Panc1 (cell line): ENCODE results near the gene CHCHD6. TPM values are rescaled to one million over a fixed set of nuclear protein-coding genes. Genes with fewer than 3 reads are reported as not detected.

Source experiments
- ATAC-seq: fragments of 200-7000 bp; cut with Tn5 transposase; 2 replicates; pipeline ENCODE4 v1.9.1; 2020; ENCODE audit warnings: mild to moderate bottlenecking, moderate library complexity
- BruUV-seq: library from RNA; stranded (reverse); fragments of 400-500 nt; replicated peaks from 2 replicates; lab custom pipeline; 2021; lab: Mats Ljungman, UMichigan
- CTCF ChIA-PET: fragments of 300-600 bp; sonication (Branson Sonifier 250); formaldehyde crosslinking; loops from one replicate; lab custom pipeline; 2022; ENCODE audit warnings: antibody characterized with exemption; lab: Charles Lee
- POLR2A ChIA-PET: fragments of 300-600 bp; sonication (Branson Sonifier 250); formaldehyde crosslinking; loops from one replicate; lab custom pipeline; 2022; ENCODE audit warnings: antibody characterized with exemption; lab: Charles Lee
- DNase-seq: peaks from one replicate; pipeline ENCODE4 v3.0.0-alpha.2; 2010; ENCODE audit warnings: low read depth, low spot score
- H3K27ac ChIP-seq: 2 replicates; pipeline ENCODE4 v1.5.1; 2011; ENCODE audit warnings: mild to moderate bottlenecking, low read length, inconsistent platforms
- H3K27me3 ChIP-seq: fragments of 200-500 bp; sonication (Bioruptor generic); 2 replicates; pipeline ENCODE4 v1.6.0; 2014; ENCODE audit warnings: low read length, inconsistent platforms; ENCODE audit not compliant: control insufficient read depth, insufficient read depth
- H3K36me3 ChIP-seq: fragments of 200-500 bp; sonication (Bioruptor generic); 2 replicates; pipeline ENCODE4 v1.5.1; 2014; ENCODE audit warnings: inconsistent platforms, mild to moderate bottlenecking, low read length, moderate library complexity; ENCODE audit not compliant: control insufficient read depth, insufficient read depth
- H3K4me1 ChIP-seq: 2 replicates; pipeline ENCODE4 v1.5.1; 2011; ENCODE audit warnings: inconsistent platforms, mild to moderate bottlenecking, low read length, moderate library complexity; ENCODE audit not compliant: control insufficient read depth, insufficient read depth
- H3K4me3 ChIP-seq, 2 experiments: 2 replicates each; pipeline ENCODE4 v1.5.1; 2011 to 2012; ENCODE audit warnings: low read depth in 2 of 2, low read length in 2 of 2, mild to moderate bottlenecking in 2 of 2, inconsistent platforms in 1 of 2, moderate library complexity in 1 of 2
- H3K9me3 ChIP-seq: fragments of 200-500 bp; sonication (Bioruptor generic); 2 replicates; pipeline ENCODE4 v1.5.1; 2014; ENCODE audit warnings: low read depth, mild to moderate bottlenecking, inconsistent platforms, low read length, moderate library complexity; ENCODE audit not compliant: control insufficient read depth, insufficient read depth
- CTCF ChIP-seq: fragments of 450-650 bp; IDR thresholded peaks from 2 replicates; pipeline ENCODE4 v1.5.1; 2017; ENCODE audit warnings: mild to moderate bottlenecking
- POLR2AphosphoS5 ChIP-seq: IDR thresholded peaks from 2 replicates; pipeline ENCODE4 v1.6.1; 2012; ENCODE audit warnings: mild to moderate bottlenecking, low read depth, low read length, moderate library complexity
- REST ChIP-seq, 2 experiments: IDR thresholded peaks; 2 replicates each; pipeline ENCODE4 v1.6.1; 2011 to 2012; ENCODE audit warnings: low read depth in 2 of 2, control low read depth in 1 of 2, low read length in 1 of 2, mild to moderate bottlenecking in 1 of 2, moderate library complexity in 1 of 2; ENCODE audit not compliant: insufficient read depth in 1 of 2
- SIN3A ChIP-seq: IDR thresholded peaks from 2 replicates; pipeline ENCODE4 v1.6.1; 2012; ENCODE audit warnings: low read depth, mild to moderate bottlenecking, low read length, moderate library complexity, borderline replicate concordance; ENCODE audit not compliant: insufficient read depth
- TCF7L2 ChIP-seq: IDR thresholded peaks from 2 replicates; pipeline ENCODE4 v1.6.1; 2011; ENCODE audit warnings: mild to moderate bottlenecking, low read depth, low read length, inconsistent platforms
- in situ Hi-C: cut with HindIII; loops from 2 replicates; pipeline ENCODE4 v1.10.0; 2016; ENCODE audit warnings: low sequenced_read_pairs, low pct_unique_long_range_greater_than_20kb
- intact Hi-C: fragments of 100-400 bp; cut with micrococcal nuclease; formaldehyde crosslinking; loops from one replicate; pipeline ENCODE4 v1.10.0; 2022; ENCODE audit not compliant: unreplicated experiment
- total RNA-seq: library from RNA; stranded (reverse); gene quantifications from one replicate; pipeline ENCODE4 v1.2.1, GENCODE V29; 2021; ENCODE audit not compliant: unreplicated experiment

Gene CHCHD6
- total RNA-seq, 1 experiment from 2014 or later: 31.5 TPM

GRCh38 chr3:126965526-126966080 is 261.6 kb downstream of the CHCHD6 start:
- ATAC-seq (no peak), DNase-seq (no peak)
- no peak overlapping the region for H3K27ac ChIP-seq
- POLR2A ChIA-PET: no interaction called here
- BruUV-seq: no TSS peak
- no peaks in the 10 kb centered on the region for H3K9me3 ChIP-seq
- in situ Hi-C loops: no loop called here
- H3K27me3 ChIP-seq: no peaks in the 10 kb centered on the region
- H3K4me1 ChIP-seq: peaks cover 12% of the 10 kb centered on the region
- CTCF ChIA-PET: no interaction called here
- TF ChIP-seq SIN3A: no peak
- TF ChIP-seq REST (IDR thresholded peaks at IDR 0.05; ENCODE audit: insufficient read depth in 1 of 2, low read depth in 2 of 2, low read length in 1 of 2): no peak
- no peak for TF ChIP-seq CTCF
- TF ChIP-seq POLR2AphosphoS5: no peak
- TF ChIP-seq TCF7L2: no peak
- no peak overlapping the region for H3K4me3 ChIP-seq
- no peaks in the 10 kb centered on the region for H3K36me3 ChIP-seq
- intact Hi-C loops: no loop called here

GRCh38 chr3:126967386-126967785 is 263.3 kb downstream of the CHCHD6 start:
- H3K9me3 ChIP-seq: no peaks in the 10 kb centered on the region
- peaks cover 3% of the 10 kb centered on the region; the same call in 1 of the 2 replicates for H3K4me1 ChIP-seq
- no peaks in the 10 kb centered on the region for H3K36me3 ChIP-seq
- intact Hi-C loops: no loop called here
- no peak overlapping the region for H3K27ac ChIP-seq
- BruUV-seq: no TSS peak
- no peak overlapping the region for H3K4me3 ChIP-seq
- ATAC-seq (no peak), DNase-seq (no peak)
- in situ Hi-C loops: no loop called here
- POLR2A ChIA-PET: interaction anchor here (0.5 kb wide), 1 partner anchor 1415 kb away, joined by 3 read pairs; no protein-coding TSS in a partner anchor
- H3K27me3 ChIP-seq: no peaks in the 10 kb centered on the region
- no peak for TF ChIP-seq POLR2AphosphoS5
- no peak for TF ChIP-seq REST (IDR thresholded peaks at IDR 0.05; ENCODE audit: insufficient read depth in 1 of 2, low read depth in 2 of 2, low read length in 1 of 2)
- TF ChIP-seq CTCF: no peak
- TF ChIP-seq TCF7L2: no peak
- TF ChIP-seq SIN3A: no peak
- CTCF ChIA-PET: no interaction called here
